Vagina (tissue), 2 donors: ENCODE measurements around the gene PRKAR2B.

Experiments used
- CTCF ChIP-seq, 3 experiments: fragments of 450-650 bp in 2 of 3; fragments of 200-600 bp in 1 of 3; sonication (generic) in 1 of 3; IDR thresholded peaks; one replicate each; pipeline ENCODE4 v1.5.1; 2017 to 2019; ENCODE audit warnings: antibody characterized with exemption in 3 of 3, mild to moderate bottlenecking in 2 of 3, moderate library complexity in 2 of 3
- POLR2AphosphoS5 ChIP-seq, 2 donors: sonication (generic); formaldehyde crosslinking; IDR thresholded peaks; one replicate each; pipeline ENCODE4 v1.9.0; 2017; ENCODE audit warnings: antibody characterized with exemption in 2 of 2, mild to moderate bottlenecking in 2 of 2, low read depth in 1 of 2; ENCODE audit not compliant: insufficient read depth in 1 of 2

GRCh38 chr7:107160389-107160788, 115.9 kb downstream of the PRKAR2B start:
- TF ChIP-seq CTCF (IDR thresholded peaks at IDR 0.05) = no peak
- TF ChIP-seq POLR2AphosphoS5 (IDR thresholded peaks at IDR 0.05; ENCODE audit: insufficient read depth in 1 of 2, low read depth in 1 of 2) = no peak
